ENCODE measurements around the gene ZNF319.

Gene ZNF319

GRCh38 chr16:58047557-58048348, 47.3 kb upstream of the ZNF319 start:
- Histone ChIP-seq H4K20me1 (ENCODE audit: insufficient read depth, low read length) (no peaks in the 10 kb centered on the region), H3K4me1 (ENCODE audit: insufficient read depth, low read length) (no peaks in the 10 kb centered on the region), H3K27me3 (ENCODE audit: insufficient read depth, low read length, poor library complexity) (no peaks in the 10 kb centered on the region), H3K9ac (ENCODE audit: low read depth, low read length) (no peak overlapping the region), H3K36me3 (ENCODE audit: insufficient read depth, low read length) (no peaks in the 10 kb centered on the region), H3K4me3 (ENCODE audit: low read depth in 1 of 2, low read length in 2 of 2) (no peak overlapping the region), H2AFZ (ENCODE audit: low read depth, low read length) (no peak overlapping the region), H3K9me3 (ENCODE audit: insufficient read depth, low read length, severe bottlenecking) (no peaks in the 10 kb centered on the region), H3K79me2 (ENCODE audit: insufficient read depth, low read length) (no peaks in the 10 kb centered on the region), H3K27ac (ENCODE audit: low read length) (no peak overlapping the region), H3K4me2 (ENCODE audit: insufficient read depth, low read length) (no peak overlapping the region)
- no peak for ATAC-seq (ENCODE audit: insufficient read depth, low read depth)
- no peak for DNase-seq
- TF ChIP-seq, protein P1, sequence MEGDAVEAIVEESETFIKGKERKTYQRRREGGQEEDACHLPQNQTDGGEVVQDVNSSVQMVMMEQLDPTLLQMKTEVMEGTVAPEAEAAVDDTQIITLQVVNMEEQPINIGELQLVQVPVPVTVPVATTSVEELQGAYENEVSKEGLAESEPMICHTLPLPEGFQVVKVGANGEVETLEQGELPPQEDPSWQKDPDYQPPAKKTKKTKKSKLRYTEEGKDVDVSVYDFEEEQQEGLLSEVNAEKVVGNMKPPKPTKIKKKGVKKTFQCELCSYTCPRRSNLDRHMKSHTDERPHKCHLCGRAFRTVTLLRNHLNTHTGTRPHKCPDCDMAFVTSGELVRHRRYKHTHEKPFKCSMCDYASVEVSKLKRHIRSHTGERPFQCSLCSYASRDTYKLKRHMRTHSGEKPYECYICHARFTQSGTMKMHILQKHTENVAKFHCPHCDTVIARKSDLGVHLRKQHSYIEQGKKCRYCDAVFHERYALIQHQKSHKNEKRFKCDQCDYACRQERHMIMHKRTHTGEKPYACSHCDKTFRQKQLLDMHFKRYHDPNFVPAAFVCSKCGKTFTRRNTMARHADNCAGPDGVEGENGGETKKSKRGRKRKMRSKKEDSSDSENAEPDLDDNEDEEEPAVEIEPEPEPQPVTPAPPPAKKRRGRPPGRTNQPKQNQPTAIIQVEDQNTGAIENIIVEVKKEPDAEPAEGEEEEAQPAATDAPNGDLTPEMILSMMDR (IDR thresholded peaks at IDR 0.05; ENCODE audit: borderline replicate concordance, extremely low read depth, low read length, poor library complexity, severe bottlenecking) = no peak
- TF ChIP-seq EZH2 (IDR thresholded peaks at IDR 0.05; ENCODE audit: borderline replicate concordance, low read depth, low read length, severe bottlenecking) = no peak

- DNase-seq (no peak), ATAC-seq (ENCODE audit: insufficient read depth, low read depth) (no peak)
- Histone ChIP-seq H3K4me3 (ENCODE audit: low read depth in 1 of 2, low read length in 2 of 2) (no peak overlapping the region), H3K4me2 (ENCODE audit: insufficient read depth, low read length) (no peak overlapping the region), H3K79me2 (ENCODE audit: insufficient read depth, low read length) (no peaks in the 10 kb centered on the region), H3K9ac (ENCODE audit: low read depth, low read length) (no peak overlapping the region), H3K27ac (ENCODE audit: low read length) (no peak overlapping the region), H2AFZ (ENCODE audit: low read depth, low read length) (no peak overlapping the region), H3K9me3 (ENCODE audit: insufficient read depth, low read length, severe bottlenecking) (no peaks in the 10 kb centered on the region), H3K4me1 (ENCODE audit: insufficient read depth, low read length) (no peaks in the 10 kb centered on the region), H3K27me3 (ENCODE audit: insufficient read depth, low read length, poor library complexity) (no peaks in the 10 kb centered on the region), H4K20me1 (ENCODE audit: insufficient read depth, low read length) (no peaks in the 10 kb centered on the region), H3K36me3 (ENCODE audit: insufficient read depth, low read length) (no peaks in the 10 kb centered on the region)
- TF ChIP-seq, protein P1 (IDR thresholded peaks at IDR 0.05; ENCODE audit: borderline replicate concordance, extremely low read depth, low read length, poor library complexity, severe bottlenecking) = no peak
- TF ChIP-seq EZH2 (IDR thresholded peaks at IDR 0.05; ENCODE audit: borderline replicate concordance, low read depth, low read length, severe bottlenecking) = no peak
Observed at GRCh38 chr16:58046936-58047335, 46.5 kb upstream of the ZNF319 start.

- no peaks in the 10 kb centered on the region for H3K27me3 ChIP-seq (ENCODE audit: insufficient read depth, low read length, poor library complexity)
- H3K9ac ChIP-seq (ENCODE audit: low read depth, low read length) = no peak overlapping the region
- H3K4me2 ChIP-seq (ENCODE audit: insufficient read depth, low read length) = no peak overlapping the region
- no peak overlapping the region for H3K27ac ChIP-seq (ENCODE audit: low read length)
- no peaks in the 10 kb centered on the region for H3K9me3 ChIP-seq (ENCODE audit: insufficient read depth, low read length, severe bottlenecking)
- no peaks in the 10 kb centered on the region for H3K36me3 ChIP-seq (ENCODE audit: insufficient read depth, low read length)
- ATAC-seq (ENCODE audit: insufficient read depth, low read depth) = no peak
- no peaks in the 10 kb centered on the region for H3K79me2 ChIP-seq (ENCODE audit: insufficient read depth, low read length)
- TF ChIP-seq EZH2 (IDR thresholded peaks at IDR 0.05; ENCODE audit: borderline replicate concordance, low read depth, low read length, severe bottlenecking) = no peak
- TF ChIP-seq, protein P1 (IDR thresholded peaks at IDR 0.05; ENCODE audit: borderline replicate concordance, extremely low read depth, low read length, poor library complexity, severe bottlenecking) = no peak
- no peaks in the 10 kb centered on the region for H4K20me1 ChIP-seq (ENCODE audit: insufficient read depth, low read length)
- no peaks in the 10 kb centered on the region for H3K4me1 ChIP-seq (ENCODE audit: insufficient read depth, low read length)
- no peak overlapping the region for H2AFZ ChIP-seq (ENCODE audit: low read depth, low read length)
- no peak for DNase-seq
- H3K4me3 ChIP-seq (ENCODE audit: low read depth in 1 of 2, low read length in 2 of 2) = no peak overlapping the region
Observed at GRCh38 chr16:58046054-58046881, 45.8 kb upstream of the ZNF319 start.
